ENCODE measurements around the gene COL4A3. TPM values are rescaled to one million over a fixed set of nuclear protein-coding genes. Genes with fewer than 3 reads are reported as not detected.

The COL4A3 gene
- total RNA-seq, 1 donor, result 1.3 TPM

GRCh38 chr2:227257820-227258219, 93.4 kb downstream of the COL4A3 start:
- no peak overlapping the region for H3K4me3 ChIP-seq (ENCODE audit: low read depth, low read length)
- TF ChIP-seq CTCF (IDR thresholded peaks at IDR 0.05; ENCODE audit: insufficient read depth, low read length), result no peak
- no peak for DNase-seq (ENCODE audit: low read depth)

GRCh38 chr2:227260041-227260440, 95.6 kb downstream of the COL4A3 start:
- DNase-seq (ENCODE audit: low read depth), result no peak
- no peak for TF ChIP-seq CTCF (IDR thresholded peaks at IDR 0.05; ENCODE audit: insufficient read depth, low read length)
- no peak overlapping the region for H3K4me3 ChIP-seq (ENCODE audit: low read depth, low read length)

GRCh38 chr2:227267410-227268115, 103.1 kb downstream of the COL4A3 start:
- DNase-seq (ENCODE audit: low read depth), result no peak
- no peak for TF ChIP-seq CTCF (IDR thresholded peaks at IDR 0.05; ENCODE audit: insufficient read depth, low read length)

GRCh38 chr2:227280895-227281294, 116.5 kb downstream of the COL4A3 start:
- DNase-seq (ENCODE audit: low read depth), result peak; percentile 3
- no peak overlapping the region for H3K4me3 ChIP-seq (ENCODE audit: low read depth, low read length)
- no peak for TF ChIP-seq CTCF (IDR thresholded peaks at IDR 0.05; ENCODE audit: insufficient read depth, low read length)

More at GRCh38 chr2:227267410-227268115, 103.1 kb downstream of the COL4A3 start:
- no peak overlapping the region for H3K4me3 ChIP-seq (ENCODE audit: low read depth, low read length)

GRCh38 chr2:227285741-227286236, 121.4 kb downstream of the COL4A3 start:
- H3K4me3 ChIP-seq (ENCODE audit: low read depth, low read length), result no peak overlapping the region
- no peak for TF ChIP-seq CTCF (IDR thresholded peaks at IDR 0.05; ENCODE audit: insufficient read depth, low read length)
- DNase-seq (ENCODE audit: low read depth), result no peak

- no peak for TF ChIP-seq CTCF (IDR thresholded peaks at IDR 0.05; ENCODE audit: insufficient read depth, low read length)
- H3K4me3 ChIP-seq (ENCODE audit: low read depth, low read length), result no peak overlapping the region
- DNase-seq (ENCODE audit: low read depth), result no peak
These were observed 123.3 kb downstream of the COL4A3 start for GRCh38 chr2:227287771-227288170.
